Measurements from ENCODE around the gene FRAS1.
"Not testable (repeated sequence)": the region's sequence is repeated elsewhere in the genome, so short reads cannot be mapped to it uniquely, and the experiment has no call there.

The FRAS1 gene

DNA sequence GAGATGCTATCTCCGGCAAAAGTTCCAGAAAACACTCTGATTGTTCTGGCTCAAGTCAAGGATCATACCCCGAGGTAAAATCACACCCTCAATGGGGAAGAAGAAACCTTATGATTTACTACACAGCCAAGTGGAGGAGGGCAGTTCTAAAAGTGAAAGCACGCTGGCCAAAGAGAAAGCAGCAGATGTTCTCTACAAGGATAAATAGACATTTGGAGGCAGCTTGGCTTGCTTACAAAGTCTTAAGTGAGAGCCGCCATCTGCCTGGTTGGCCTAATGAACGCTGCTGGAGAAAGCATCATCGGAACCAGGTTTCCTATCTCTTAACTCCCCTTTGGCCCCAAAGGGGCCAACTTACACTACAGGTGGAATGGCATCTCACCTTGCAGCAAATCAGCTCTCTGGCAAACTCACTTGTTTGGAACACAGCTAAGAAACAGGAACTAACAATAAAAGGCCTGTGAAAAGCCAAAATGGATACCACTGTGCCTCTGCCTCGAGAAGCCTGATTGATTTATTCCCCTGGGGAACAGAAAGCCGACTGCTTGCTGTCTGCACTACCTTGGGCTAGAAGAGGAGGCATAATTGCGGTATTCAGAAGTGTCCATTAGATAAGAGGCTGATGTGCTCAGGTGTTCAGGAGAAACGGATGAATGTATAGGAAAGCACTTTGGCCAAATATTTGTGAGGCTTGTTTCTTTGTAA, 22.8 kb downstream of the FRAS1 start:
- H3K9me3 ChIP-seq (ENCODE audit: low read depth, low read length), result no peaks in the 10 kb centered on the region
- no peaks in the 10 kb centered on the region for H3K36me3 ChIP-seq (ENCODE audit: insufficient read depth, low read length)
- TF ChIP-seq POLR2AphosphoS5 (IDR thresholded peaks at IDR 0.05; ENCODE audit: borderline replicate concordance, low read depth, low read length) (no peak), EZH2 (IDR thresholded peaks at IDR 0.05) (no peak), FOXP2 (optimal IDR thresholded peaks at IDR 0.05; ENCODE audit: control extremely low read depth, extremely low read length, insufficient read depth) (no peak)
- no peak overlapping the region for H3K27ac ChIP-seq
- H3K9ac ChIP-seq (ENCODE audit: insufficient read length), result no peak overlapping the region
- DNase-seq (ENCODE audit: low read depth, low spot score), result no peak
- no peak overlapping the region for H3K4me3 ChIP-seq

- Histone ChIP-seq H3K4me3 (no peak overlapping the region), H3K9me3 (ENCODE audit: low read depth, low read length) (no peaks in the 10 kb centered on the region)
- no peak for TF ChIP-seq EZH2 (IDR thresholded peaks at IDR 0.05)
- TF ChIP-seq FOXP2 (optimal IDR thresholded peaks at IDR 0.05; ENCODE audit: control extremely low read depth, extremely low read length, insufficient read depth), result no peak
- TF ChIP-seq POLR2AphosphoS5 (IDR thresholded peaks at IDR 0.05; ENCODE audit: borderline replicate concordance, low read depth, low read length), result no peak
These were observed 24.4 kb downstream of the FRAS1 start for GRCh38 chr4:78081541-78081940.

GRCh38 chr4:78083035-78083434, 25.9 kb downstream of the FRAS1 start:
- Histone ChIP-seq H3K4me3 (no peak overlapping the region), H3K27ac (no peak overlapping the region), H3K36me3 (ENCODE audit: insufficient read depth, low read length) (no peaks in the 10 kb centered on the region), H3K9me3 (ENCODE audit: low read depth, low read length) (no peaks in the 10 kb centered on the region), H3K9ac (ENCODE audit: insufficient read length) (no peak overlapping the region)
- DNase-seq (ENCODE audit: low read depth, low spot score), result no peak
- TF ChIP-seq EZH2 (IDR thresholded peaks at IDR 0.05) (no peak), FOXP2 (optimal IDR thresholded peaks at IDR 0.05; ENCODE audit: control extremely low read depth, extremely low read length, insufficient read depth) (no peak), POLR2AphosphoS5 (IDR thresholded peaks at IDR 0.05; ENCODE audit: borderline replicate concordance, low read depth, low read length) (no peak)

More at GRCh38 chr4:78081541-78081940, 24.4 kb downstream of the FRAS1 start:
- DNase-seq (ENCODE audit: low read depth, low spot score), result no peak
- no peak overlapping the region for H3K27ac ChIP-seq
- H3K36me3 ChIP-seq (ENCODE audit: insufficient read depth, low read length), result no peaks in the 10 kb centered on the region
- no peak overlapping the region for H3K9ac ChIP-seq (ENCODE audit: insufficient read length)

DNA sequence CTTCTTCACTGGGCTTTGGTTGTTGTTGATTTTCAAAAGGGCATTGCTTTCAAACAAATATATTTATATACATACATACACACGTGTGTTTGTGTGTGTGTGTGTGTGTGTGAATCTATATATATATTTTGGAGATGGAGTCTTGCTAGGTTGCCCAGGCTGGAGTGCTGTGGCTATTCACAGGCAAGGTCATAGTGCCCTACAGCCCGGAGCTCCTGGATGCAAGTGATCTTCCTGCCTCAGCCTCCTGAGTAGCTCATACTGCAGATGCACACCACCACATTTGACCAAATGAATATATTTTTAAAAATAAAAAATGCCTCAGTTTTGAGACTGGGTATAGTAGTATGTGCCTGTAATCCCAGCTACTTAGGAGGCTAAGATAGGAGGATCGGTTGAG, 34.4 kb downstream of the FRAS1 start:
- no peaks in the 10 kb centered on the region for H3K9me3 ChIP-seq (ENCODE audit: low read depth, low read length)
- DNase-seq (ENCODE audit: low read depth, low spot score), result no peak
- no peak overlapping the region for H3K9ac ChIP-seq (ENCODE audit: insufficient read length)
- H3K27ac ChIP-seq, result no peak overlapping the region
- no peak overlapping the region for H3K4me3 ChIP-seq
- no peaks in the 10 kb centered on the region for H3K36me3 ChIP-seq (ENCODE audit: insufficient read depth, low read length)
- no peak for TF ChIP-seq FOXP2 (optimal IDR thresholded peaks at IDR 0.05; ENCODE audit: control extremely low read depth, extremely low read length, insufficient read depth)

- not testable (repeated sequence) for H3K9ac ChIP-seq (ENCODE audit: insufficient read length); H3K36me3 ChIP-seq (ENCODE audit: insufficient read depth, low read length); H3K9me3 ChIP-seq (ENCODE audit: low read depth, low read length); H3K27ac ChIP-seq; H3K4me3 ChIP-seq; DNase-seq (ENCODE audit: low read depth, low spot score)
These were observed 35.2 kb downstream of the FRAS1 start for GRCh38 chr4:78092350-78092749.

- Histone ChIP-seq H3K36me3 (ENCODE audit: insufficient read depth, low read length) (no peaks in the 10 kb centered on the region), H3K4me3 (no peak overlapping the region), H3K27ac (no peak overlapping the region), H3K9ac (ENCODE audit: insufficient read length) (no peak overlapping the region), H3K9me3 (ENCODE audit: low read depth, low read length) (no peaks in the 10 kb centered on the region)
- TF ChIP-seq FOXP2 (optimal IDR thresholded peaks at IDR 0.05; ENCODE audit: control extremely low read depth, extremely low read length, insufficient read depth) (no peak), EZH2 (IDR thresholded peaks at IDR 0.05) (no peak), POLR2AphosphoS5 (IDR thresholded peaks at IDR 0.05; ENCODE audit: borderline replicate concordance, low read depth, low read length) (no peak)
- DNase-seq (ENCODE audit: low read depth, low spot score), result no peak
These were observed 35.7 kb downstream of the FRAS1 start for GRCh38 chr4:78092850-78093249.

DNA sequence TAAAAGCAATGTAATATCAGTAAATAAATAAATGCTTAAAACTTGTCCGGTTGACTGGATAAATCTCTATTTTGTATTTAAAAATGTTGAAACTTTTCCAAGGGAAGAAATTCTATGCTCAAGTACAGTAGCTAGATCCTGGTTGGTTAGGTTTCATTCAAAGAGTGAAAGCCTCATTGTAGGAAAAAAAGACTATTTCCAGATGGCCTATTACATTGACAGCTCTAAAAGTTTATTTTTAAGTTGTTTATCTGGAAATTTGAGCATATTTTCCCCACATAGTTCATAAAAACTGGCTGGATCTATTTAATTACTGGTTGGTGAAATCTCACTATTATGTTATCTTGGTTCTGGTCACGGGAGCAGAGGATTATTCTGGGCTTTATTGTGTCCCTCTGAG, 38.0 kb downstream of the FRAS1 start:
- no peak for DNase-seq (ENCODE audit: low read depth, low spot score)
- Histone ChIP-seq H3K4me3 (no peak overlapping the region), H3K9ac (ENCODE audit: insufficient read length) (no peak overlapping the region), H3K27ac (no peak overlapping the region), H3K9me3 (ENCODE audit: low read depth, low read length) (no peaks in the 10 kb centered on the region), H3K36me3 (ENCODE audit: insufficient read depth, low read length) (no peaks in the 10 kb centered on the region)
- TF ChIP-seq POLR2AphosphoS5 (IDR thresholded peaks at IDR 0.05; ENCODE audit: borderline replicate concordance, low read depth, low read length), result no peak
- TF ChIP-seq FOXP2 (optimal IDR thresholded peaks at IDR 0.05; ENCODE audit: control extremely low read depth, extremely low read length, insufficient read depth), result no peak
- TF ChIP-seq EZH2 (IDR thresholded peaks at IDR 0.05), result no peak

- H3K4me3 ChIP-seq, result no peak overlapping the region
- no peak overlapping the region for H3K27ac ChIP-seq
- DNase-seq (ENCODE audit: low read depth, low spot score), result no peak
- no peak overlapping the region for H3K9ac ChIP-seq (ENCODE audit: insufficient read length)
- no peak for TF ChIP-seq EZH2 (IDR thresholded peaks at IDR 0.05)
- TF ChIP-seq POLR2AphosphoS5 (IDR thresholded peaks at IDR 0.05; ENCODE audit: borderline replicate concordance, low read depth, low read length), result no peak
- TF ChIP-seq FOXP2 (optimal IDR thresholded peaks at IDR 0.05; ENCODE audit: control extremely low read depth, extremely low read length, insufficient read depth), result no peak
- H3K36me3 ChIP-seq (ENCODE audit: insufficient read depth, low read length), result no peaks in the 10 kb centered on the region
- H3K9me3 ChIP-seq (ENCODE audit: low read depth, low read length), result no peaks in the 10 kb centered on the region
These were observed 41.9 kb downstream of the FRAS1 start for GRCh38 chr4:78099058-78099457.

DNA sequence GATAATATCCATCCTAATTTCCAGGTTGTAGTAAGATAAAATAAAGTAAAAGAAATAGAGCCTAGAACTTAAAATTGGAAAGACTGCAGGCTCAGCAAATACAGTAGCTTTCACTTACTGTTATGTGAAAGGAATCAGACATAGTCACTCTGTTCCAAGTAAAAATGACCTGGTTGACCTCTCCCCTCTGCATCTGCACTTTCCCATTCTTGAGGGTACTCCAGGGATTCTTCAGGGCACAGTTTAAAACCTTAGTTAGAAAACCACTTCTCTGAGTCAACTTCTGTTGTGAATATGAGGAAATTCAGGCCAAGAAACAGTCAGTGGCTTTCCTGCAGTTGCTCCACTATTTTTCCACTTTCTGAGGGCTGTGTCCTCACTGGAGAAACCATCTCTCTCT, 42.9 kb downstream of the FRAS1 start:
- TF ChIP-seq FOXP2 (optimal IDR thresholded peaks at IDR 0.05; ENCODE audit: control extremely low read depth, extremely low read length, insufficient read depth), result no peak
- TF ChIP-seq EZH2 (IDR thresholded peaks at IDR 0.05), result no peak
- TF ChIP-seq POLR2AphosphoS5 (IDR thresholded peaks at IDR 0.05; ENCODE audit: borderline replicate concordance, low read depth, low read length), result no peak

More for the DNA sequence above, 42.9 kb downstream of the FRAS1 start:
- no peak overlapping the region for H3K9ac ChIP-seq (ENCODE audit: insufficient read length)
- H3K4me3 ChIP-seq, result no peak overlapping the region
- no peaks in the 10 kb centered on the region for H3K9me3 ChIP-seq (ENCODE audit: low read depth, low read length)
- no peaks in the 10 kb centered on the region for H3K36me3 ChIP-seq (ENCODE audit: insufficient read depth, low read length)
- no peak overlapping the region for H3K27ac ChIP-seq
- no peak for DNase-seq (ENCODE audit: low read depth, low spot score)
